Naive thymus-derived CD4-positive, alpha-beta T cell (primary cell): ENCODE data around the gene P2RX1. TPM values are rescaled to one million over a fixed set of nuclear protein-coding genes. Genes with fewer than 3 reads are reported as not detected.

Experiments
- ATAC-seq: fragments of 150-1000 bp; cut with Tn5 transposase; 2 replicates; pipeline ENCODE4 v1.10.0; 2021; ENCODE audit warnings: mild to moderate bottlenecking, moderate library complexity
- CTCF ChIA-PET: fragments of 350-600 bp; sonication (Branson Sonifier 250); formaldehyde crosslinking; loops from one replicate; lab custom pipeline; 2021; ENCODE audit warnings: antibody characterized with exemption; lab: Charles Lee
- POLR2A ChIA-PET: fragments of 350-600 bp; sonication (Branson Sonifier 250); formaldehyde crosslinking; loops from one replicate; lab custom pipeline; 2021; ENCODE audit warnings: antibody characterized with exemption, inconsistent platforms; lab: Charles Lee
- DNase-seq, 9 donors: peaks; one replicate each; pipeline versions ENCODE4 v3.0.0 to v3.0.0-alpha.2; 2020 to 2022; ENCODE audit warnings: mixed read lengths in 1 of 9
- H3K27ac ChIP-seq: one replicate; pipeline ENCODE4 v1.7.0; 2013; ENCODE audit warnings: mild to moderate bottlenecking, low read depth, low read length, moderate library complexity
- H3K27me3 ChIP-seq, 2 donors: one replicate each; pipeline ENCODE4 v1.7.0; 2013; ENCODE audit warnings: low read length in 2 of 2, mild to moderate bottlenecking in 2 of 2, moderate library complexity in 2 of 2; ENCODE audit not compliant: control insufficient read depth in 2 of 2, insufficient read depth in 2 of 2
- H3K36me3 ChIP-seq, 3 experiments: 1 replicate in 2 of 3; 2 replicates in 1 of 3; pipeline ENCODE4 v1.7.0; 2013; ENCODE audit warnings: low read length in 3 of 3, mild to moderate bottlenecking in 3 of 3, moderate library complexity in 1 of 3; ENCODE audit not compliant: insufficient read depth in 3 of 3, control insufficient read depth in 2 of 3
- H3K4me1 ChIP-seq, 2 donors: one replicate each; pipeline ENCODE4 v1.7.0; 2013; ENCODE audit warnings: low read length in 2 of 2, mild to moderate bottlenecking in 2 of 2, moderate library complexity in 1 of 2; ENCODE audit not compliant: control insufficient read depth in 2 of 2, insufficient read depth in 2 of 2
- H3K4me3 ChIP-seq: 2 replicates; pipeline ENCODE4 v1.7.0; 2013; ENCODE audit warnings: mild to moderate bottlenecking, low read length
- H3K9me3 ChIP-seq, 3 experiments: 1 replicate in 2 of 3; 2 replicates in 1 of 3; pipeline ENCODE4 v1.7.0; 2013; ENCODE audit warnings: low read length in 3 of 3; ENCODE audit not compliant: control insufficient read depth in 2 of 3
- H3K27ac Mint-ChIP-seq, 9 donors: one replicate each; pipeline ENCODE4 v1.8.0; 2020 to 2022; ENCODE audit warnings: mixed read lengths in 9 of 9, mild to moderate bottlenecking in 8 of 9, moderate library complexity in 5 of 9, inconsistent platforms in 2 of 9
- H3K27me3 Mint-ChIP-seq, 5 donors: one replicate each; pipeline ENCODE4 v1.8.0; 2021 to 2022; ENCODE audit warnings: mixed read lengths in 5 of 5, mild to moderate bottlenecking in 1 of 5
- H3K36me3 Mint-ChIP-seq, 5 donors: one replicate each; pipeline ENCODE4 v1.8.0; 2020 to 2022; ENCODE audit warnings: mixed read lengths in 5 of 5, mild to moderate bottlenecking in 3 of 5, inconsistent platforms in 1 of 5
- H3K4me1 Mint-ChIP-seq, 7 donors: one replicate each; pipeline ENCODE4 v1.8.0; 2020 to 2022; ENCODE audit warnings: mixed read lengths in 7 of 7, mild to moderate bottlenecking in 3 of 7, inconsistent platforms in 1 of 7
- H3K4me3 Mint-ChIP-seq, 10 donors: one replicate each; pipeline ENCODE4 v1.8.0; 2020 to 2022; ENCODE audit warnings: mild to moderate bottlenecking in 10 of 10, mixed read lengths in 10 of 10, moderate library complexity in 6 of 10, inconsistent platforms in 2 of 10
- H3K9me3 Mint-ChIP-seq, 11 donors: one replicate each; pipeline ENCODE4 v1.8.0; 2020 to 2022; ENCODE audit warnings: mixed read lengths in 11 of 11, mild to moderate bottlenecking in 4 of 11, inconsistent platforms in 1 of 11, moderate library complexity in 1 of 11
- intact Hi-C, 2 donors: fragments of 100-400 bp; cut with micrococcal nuclease; formaldehyde crosslinking; loops; one replicate each; pipeline ENCODE4 v1.15.1; 2023
- polyA plus RNA-seq, 2 donors: library from polyadenylated mRNA; unstranded; fragments of 300-500 nt; fragmentation: Illumina TruSeq; gene quantifications; one replicate each; pipeline ENCODE4 v1.2.3, GENCODE V29; 2021
- total RNA-seq, 6 experiments: library from RNA in 5 of 6; stranded (reverse) in 5 of 6; gene quantifications; 1 replicate in 5 of 6; 2 replicates in 1 of 6; pipeline ENCODE4 v1.2.3 and lab custom pipeline; 2021 to 2026

P2RX1 gene
- total and polyA plus RNA-seq, 7 experiments from 2014 or later, result 0.27 to 53.7 (median 2.7) TPM; not detected in 3

GRCh38 chr17:3962965-3963236 is 46.6 kb upstream of the P2RX1 start:
- POLR2A ChIA-PET, result interaction anchor here (0.7 to 1.8 kb wide), 9 partner anchors 9 to 327 kb away, joined by 3 to 10 read pairs (median 5); partner anchors contain the start of genes CAMKK1, CTNS, CYB5D2 and NCBP3
- H3K4me1 ChIP-seq, result peaks cover 43 to 48% of the 10 kb centered on the region in 2 donors
- Mint-ChIP-seq H3K4me1 (peaks cover 44 to 69% (median 64%) of the 10 kb centered on the region in 7 donors), H3K4me3 (peak overlapping the region; percentile 80 to 92 (median 90)), H3K36me3 (peaks cover 0 to 8% (median 0%) of the 10 kb centered on the region in 5 donors), H3K27me3 (no peaks in the 10 kb centered on the region), H3K27ac (peak overlapping the region; percentile 78 to 90 (median 87)), H3K9me3 (no peaks in the 10 kb centered on the region)
- intact Hi-C loops, result loop anchor here (1.0 to 10.0 kb wide), 4 partner anchors 51 to 1371 kb away; partner anchors contain the start of genes CAMKK1 (in 1 of the 2) and PAFAH1B1 (in 1 of the 2)
- ATAC-seq, result no peak
- H3K27me3 ChIP-seq, result no peaks in the 10 kb centered on the region
- H3K9me3 ChIP-seq, result no peaks in the 10 kb centered on the region
- peaks cover 0 to 22% (median 0%) of the 10 kb centered on the region in 3 experiments for H3K36me3 ChIP-seq
- CTCF ChIA-PET, result no interaction called here
- H3K4me3 ChIP-seq, result peak overlapping the region; percentile 62
- H3K27ac ChIP-seq, result peak overlapping the region; percentile 75
- DNase-seq, result no peak

- H3K4me3 ChIP-seq, result peak overlapping the region; percentile 62
- Mint-ChIP-seq H3K36me3 (peaks cover 0 to 8% (median 0%) of the 10 kb centered on the region in 5 donors), H3K27me3 (no peaks in the 10 kb centered on the region), H3K4me1 (peaks cover 45 to 75% (median 68%) of the 10 kb centered on the region in 7 donors), H3K9me3 (no peaks in the 10 kb centered on the region), H3K4me3 (peak overlapping the region; percentile 80 to 92 (median 90)), H3K27ac (peak overlapping the region; percentile 70 to 91 (median 87))
- H3K9me3 ChIP-seq, result no peaks in the 10 kb centered on the region
- DNase-seq, result no peak
- intact Hi-C loops, result loop anchor here (5.0 to 10.0 kb wide), 3 partner anchors 50 to 1370 kb away; partner anchors contain the start of gene PAFAH1B1 (in 1 of the 2)
- H3K27ac ChIP-seq, result peak overlapping the region; percentile 75
- peaks cover 48% of the 10 kb centered on the region in 2 donors for H3K4me1 ChIP-seq
- POLR2A ChIA-PET, result interaction anchor here (1.2 to 1.8 kb wide), 8 partner anchors 8 to 326 kb away, joined by 3 to 10 read pairs (median 4); partner anchors contain the start of genes CAMKK1, CTNS, CYB5D2 and SHPK
- CTCF ChIA-PET, result interaction anchor here (0.6 to 0.7 kb wide), 2 partner anchors 51 to 221 kb away, joined by 3 to 7 read pairs; no protein-coding TSS in a partner anchor
- H3K27me3 ChIP-seq, result no peaks in the 10 kb centered on the region
- H3K36me3 ChIP-seq, result peaks cover 0 to 27% (median 0%) of the 10 kb centered on the region in 3 experiments
- no peak for ATAC-seq
These were observed 46.1 kb upstream of the P2RX1 start for GRCh38 chr17:3962217-3962964.

DNA sequence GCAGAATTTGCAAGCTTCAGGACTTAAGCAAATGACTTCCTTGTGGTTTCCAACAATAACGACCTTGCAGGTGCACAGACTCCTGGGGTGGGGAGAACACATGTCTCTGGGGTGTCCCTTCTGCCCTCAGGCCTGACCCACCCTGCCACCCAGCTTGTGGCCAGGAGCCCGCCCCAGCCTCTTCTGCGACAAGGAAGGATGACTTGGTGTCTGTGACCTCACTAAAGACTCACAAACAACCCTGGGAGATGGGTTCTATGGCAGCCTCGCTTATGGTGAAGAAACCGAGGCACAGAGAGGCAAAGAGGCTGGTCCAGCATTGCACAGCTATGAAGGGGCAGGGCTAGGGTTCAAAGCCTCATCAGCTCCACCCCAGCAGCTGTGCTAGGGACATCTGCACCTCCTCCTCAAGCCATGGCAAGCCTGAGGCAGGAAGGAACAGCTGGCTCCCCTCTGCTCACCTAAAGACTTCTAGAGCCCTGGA is 45.3 kb upstream of the P2RX1 start:
- CTCF ChIA-PET, result interaction anchor here (0.6 to 1.5 kb wide), 4 partner anchors 43 to 220 kb away, joined by 3 to 7 read pairs (median 4); no protein-coding TSS in a partner anchor
- Histone ChIP-seq H3K27me3 (no peaks in the 10 kb centered on the region), H3K4me3 (peak overlapping the region; percentile 62), H3K9me3 (no peaks in the 10 kb centered on the region), H3K4me1 (peaks cover 48 to 54% of the 10 kb centered on the region in 2 donors), H3K27ac (peak overlapping the region; percentile 75), H3K36me3 (peaks cover 0 to 34% (median 0%) of the 10 kb centered on the region in 3 experiments)
- ATAC-seq (peak; percentile 3), DNase-seq (peak in 1 of 9 donors; percentile 15)
- H3K9me3 Mint-ChIP-seq, result no peaks in the 10 kb centered on the region
- no peaks in the 10 kb centered on the region for H3K27me3 Mint-ChIP-seq
- peak overlapping the region; percentile 70 to 91 (median 87) for H3K27ac Mint-ChIP-seq
- peak overlapping the region; percentile 80 to 92 (median 90) for H3K4me3 Mint-ChIP-seq
- peaks cover 0 to 12% (median 0%) of the 10 kb centered on the region in 5 donors for H3K36me3 Mint-ChIP-seq
- POLR2A ChIA-PET, result interaction anchor here (0.6 to 1.7 kb wide), 6 partner anchors 13 to 1152 kb away, joined by 3 to 9 read pairs (median 4); partner anchors contain the start of gene NCBP3
- H3K4me1 Mint-ChIP-seq, result peaks cover 52 to 79% (median 73%) of the 10 kb centered on the region in 7 donors
- intact Hi-C loops, result loop anchor here (5.0 to 10.0 kb wide), 3 partner anchors 49 to 1369 kb away; partner anchors contain the start of gene PAFAH1B1 (in 1 of the 2)

DNA sequence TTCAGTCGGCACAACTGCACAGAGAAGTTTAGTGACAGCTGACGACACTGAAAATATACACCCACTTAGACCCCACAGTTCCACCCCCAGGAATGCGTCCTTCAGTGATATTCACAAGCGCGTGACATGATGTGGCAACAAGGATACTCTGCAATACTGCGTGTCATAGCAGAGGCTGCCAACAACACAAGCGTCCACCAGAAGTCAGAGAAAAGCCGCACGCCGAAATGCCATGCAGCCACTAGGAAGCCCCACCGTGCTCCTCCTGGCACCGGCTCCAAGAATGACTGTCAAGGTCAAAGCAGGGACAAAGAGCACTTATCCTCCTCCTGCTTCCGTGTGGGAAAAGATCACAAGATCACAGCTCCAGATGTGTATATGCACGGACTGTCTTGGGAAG is 44.5 kb upstream of the P2RX1 start:
- Mint-ChIP-seq H3K36me3 (peaks cover 0 to 12% (median 0%) of the 10 kb centered on the region in 5 donors), H3K27me3 (no peaks in the 10 kb centered on the region), H3K4me1 (peaks cover 57 to 83% (median 77%) of the 10 kb centered on the region in 7 donors), H3K27ac (peak overlapping the region; percentile 40 to 90 (median 86)), H3K9me3 (no peaks in the 10 kb centered on the region), H3K4me3 (peak overlapping the region; percentile 76 to 92 (median 88))
- Histone ChIP-seq H3K9me3 (no peaks in the 10 kb centered on the region), H3K27ac (peak overlapping the region; percentile 53), H3K36me3 (peaks cover 0 to 41% (median 0%) of the 10 kb centered on the region in 3 experiments), H3K4me1 (peaks cover 48 to 57% of the 10 kb centered on the region in 2 donors), H3K4me3 (no peak overlapping the region), H3K27me3 (no peaks in the 10 kb centered on the region)
- peak; percentile 11 for ATAC-seq
- ChIA-PET POLR2A (interaction anchor here (0.8 to 1.7 kb wide), 4 partner anchors 9 to 115 kb away, joined by 3 to 9 read pairs (median 4); partner anchors contain the start of gene NCBP3), CTCF (interaction anchor here (1.2 to 1.5 kb wide), 2 partner anchors 43 to 97 kb away, joined by 3 to 5 read pairs; no protein-coding TSS in a partner anchor)
- intact Hi-C loops, result loop anchor here (5.0 to 10.0 kb wide), 3 partner anchors 48 to 1368 kb away; partner anchors contain the start of gene PAFAH1B1 (in 1 of the 2)
- no peak for DNase-seq

- POLR2A ChIA-PET, result interaction anchor here (1.1 kb wide), 1 partner anchor 10 kb away, joined by 3 read pairs; no protein-coding TSS in a partner anchor
These were observed 43.8 kb upstream of the P2RX1 start for GRCh38 chr17:3959921-3960601.

More at GRCh38 chr17:3959921-3960601, 43.8 kb upstream of the P2RX1 start:
- no peak for DNase-seq
- H3K36me3 Mint-ChIP-seq, result peaks cover 0 to 12% (median 0%) of the 10 kb centered on the region in 5 donors
- no peaks in the 10 kb centered on the region for H3K9me3 Mint-ChIP-seq
- H3K4me1 ChIP-seq, result peaks cover 43 to 52% of the 10 kb centered on the region in 2 donors
- intact Hi-C loops, result loop anchor here (5.0 to 10.0 kb wide), 3 partner anchors 48 to 1368 kb away; partner anchors contain the start of gene PAFAH1B1 (in 1 of the 2)
- H3K4me1 Mint-ChIP-seq, result peaks cover 52 to 76% (median 71%) of the 10 kb centered on the region in 7 donors
- peak overlapping the region; percentile 76 to 92 (median 88) for H3K4me3 Mint-ChIP-seq
- peaks cover 0 to 47% (median 0%) of the 10 kb centered on the region in 3 experiments for H3K36me3 ChIP-seq
- no peaks in the 10 kb centered on the region for H3K9me3 ChIP-seq
- peak overlapping the region; percentile 53 for H3K27ac ChIP-seq
- H3K27me3 ChIP-seq, result no peaks in the 10 kb centered on the region
- ATAC-seq, result no peak
- CTCF ChIA-PET, result interaction anchor here (0.6 to 1.2 kb wide), 4 partner anchors 10 to 40 kb away, joined by 3 read pairs; no protein-coding TSS in a partner anchor
- H3K27me3 Mint-ChIP-seq, result no peaks in the 10 kb centered on the region
- no peak overlapping the region for H3K4me3 ChIP-seq
- peak overlapping the region; percentile 40 to 90 (median 86) for H3K27ac Mint-ChIP-seq
